ENCODE results near the gene CCDC57. TPM values are rescaled to one million over a fixed set of nuclear protein-coding genes. Genes with fewer than 3 reads are reported as not detected.

CCDC57 gene
- total RNA-seq, 1 donor from 2014 or later: 56.6 TPM

- ChIA-PET POLR2A (interaction anchor here (0.6 to 1.0 kb wide), 3 partner anchors 14 to 32 kb away, joined by 3 to 4 read pairs (median 4); no protein-coding TSS in a partner anchor), CTCF (interaction anchor here (1.5 kb wide), 1 partner anchor 14 kb away, joined by 4 read pairs; no protein-coding TSS in a partner anchor)
- no peak overlapping the region for H3K27ac Mint-ChIP-seq
- no peaks in the 10 kb centered on the region for H3K9me3 Mint-ChIP-seq
- H3K4me3 Mint-ChIP-seq: no peak overlapping the region
- H3K27me3 Mint-ChIP-seq: no peaks in the 10 kb centered on the region
- no peaks in the 10 kb centered on the region for H3K36me3 Mint-ChIP-seq (ENCODE audit: low read depth)
- peaks cover 23% of the 10 kb centered on the region for H3K4me1 Mint-ChIP-seq
- no peak for DNase-seq
- intact Hi-C loops (cut with micrococcal nuclease): no loop called here
- no peak for ATAC-seq (ENCODE audit: low read depth)
- TF ChIP-seq CTCF (IDR thresholded peaks at IDR 0.05): no peak
These were observed 7.4 kb upstream of the CCDC57 start for GRCh38 chr17:82219753-82220709.

DNA sequence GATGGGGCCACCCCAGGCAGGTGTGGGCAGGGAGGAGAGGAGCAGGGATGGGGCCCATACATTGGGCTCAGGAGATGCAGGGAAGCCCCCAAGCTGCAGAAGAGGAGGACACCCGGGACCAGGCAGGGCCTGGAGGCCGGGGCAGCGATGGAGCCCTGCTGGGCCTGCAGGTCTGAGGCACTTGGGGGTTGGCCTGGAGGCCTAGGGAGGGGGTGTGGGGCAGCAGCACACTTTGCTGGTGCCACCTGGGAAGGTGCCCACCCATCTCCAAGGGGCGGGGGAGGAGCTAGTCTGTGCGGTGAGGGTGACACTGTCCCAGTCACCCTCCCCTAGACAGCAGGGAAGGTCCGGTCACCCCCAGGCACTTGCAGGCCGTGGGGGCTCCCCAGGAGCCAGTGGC is 6.4 kb upstream of the CCDC57 start:
- TF ChIP-seq CTCF (IDR thresholded peaks at IDR 0.05): no peak
- Mint-ChIP-seq H3K36me3 (ENCODE audit: low read depth) (no peaks in the 10 kb centered on the region), H3K27me3 (no peaks in the 10 kb centered on the region), H3K4me1 (peaks cover 26% of the 10 kb centered on the region), H3K9me3 (no peaks in the 10 kb centered on the region), H3K4me3 (no peak overlapping the region), H3K27ac (no peak overlapping the region)
- DNase-seq (no peak), ATAC-seq (ENCODE audit: low read depth) (no peak)
- CTCF ChIA-PET: no interaction called here
- intact Hi-C loops (cut with micrococcal nuclease): no loop called here
- POLR2A ChIA-PET: interaction anchor here (8.1 kb wide), 1 partner anchor 11 kb away, joined by 60 read pairs; the partner anchor contains the start of gene SLC16A3

DNA sequence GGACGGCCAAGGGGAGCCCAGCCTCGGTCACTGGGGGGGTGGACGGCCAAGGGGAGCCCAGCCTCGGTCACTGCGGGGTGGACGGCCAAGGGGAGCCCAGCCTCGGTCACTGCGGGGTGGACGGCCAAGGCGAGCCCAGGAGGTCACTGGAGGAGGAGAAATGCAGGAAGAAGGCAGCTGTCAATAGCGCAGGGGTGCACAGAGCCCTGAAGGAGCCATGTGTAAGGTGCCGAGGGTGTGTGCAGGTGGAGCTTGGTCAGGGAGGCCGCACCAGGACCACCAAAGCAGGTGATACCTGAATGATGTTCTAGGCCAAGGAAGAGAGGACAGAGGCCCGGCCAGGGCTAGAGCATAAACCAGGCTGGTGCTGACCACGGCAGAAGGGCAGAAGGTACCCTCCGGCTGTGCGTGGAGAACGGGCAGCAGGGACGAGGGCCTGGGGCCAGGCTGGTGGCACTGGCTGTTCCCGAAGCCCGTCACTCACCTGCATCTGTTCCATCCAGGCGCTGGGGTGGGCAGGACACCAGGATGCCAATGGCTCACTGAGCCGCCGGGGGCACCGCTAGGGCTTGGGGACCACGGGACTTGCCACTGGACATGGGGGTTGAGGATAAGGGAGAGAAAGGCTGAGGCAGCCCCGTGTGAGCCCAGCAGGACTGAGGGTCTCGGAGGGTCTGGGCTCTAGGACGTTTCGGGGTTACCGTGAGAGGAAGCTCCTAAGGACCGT is 5.9 kb upstream of the CCDC57 start:
- no peak for DNase-seq
- Mint-ChIP-seq H3K9me3 (no peaks in the 10 kb centered on the region), H3K27me3 (no peaks in the 10 kb centered on the region), H3K36me3 (ENCODE audit: low read depth) (no peaks in the 10 kb centered on the region), H3K27ac (no peak overlapping the region), H3K4me3 (no peak overlapping the region), H3K4me1 (peaks cover 30% of the 10 kb centered on the region)
- ChIA-PET CTCF (no interaction called here), POLR2A (interaction anchor here (8.1 kb wide), 1 partner anchor 11 kb away, joined by 60 read pairs; the partner anchor contains the start of gene SLC16A3)
- no peak for ATAC-seq (ENCODE audit: low read depth)
- TF ChIP-seq CTCF (IDR thresholded peaks at IDR 0.05): no peak
- intact Hi-C loops (cut with micrococcal nuclease): no loop called here

GRCh38 chr17:82217530-82218204 is 5.0 kb upstream of the CCDC57 start:
- CTCF ChIA-PET: no interaction called here
- ATAC-seq (ENCODE audit: low read depth) (no peak), DNase-seq (no peak)
- peaks cover 33% of the 10 kb centered on the region for H3K4me1 Mint-ChIP-seq
- H3K27me3 Mint-ChIP-seq: no peaks in the 10 kb centered on the region
- no peak overlapping the region for H3K27ac Mint-ChIP-seq
- no peaks in the 10 kb centered on the region for H3K9me3 Mint-ChIP-seq
- POLR2A ChIA-PET: interaction anchor here (8.1 kb wide), 1 partner anchor 12 kb away, joined by 60 read pairs; the partner anchor contains the start of gene SLC16A3
- TF ChIP-seq CTCF (IDR thresholded peaks at IDR 0.05): no peak
- no peak overlapping the region for H3K4me3 Mint-ChIP-seq
- intact Hi-C loops (cut with micrococcal nuclease): loop anchor here (2.0 kb wide), 1 partner anchor 187 kb away; the partner anchor contains the start of gene RAC3
- H3K36me3 Mint-ChIP-seq (ENCODE audit: low read depth): no peaks in the 10 kb centered on the region

Data from activated B cell treated with CpG ODN at 0.5 μM for 24 hours (primary cell).